ENCODE data around the gene SORBS1. TPM values are rescaled to one million over a fixed set of nuclear protein-coding genes. Genes with fewer than 3 reads are reported as not detected.

Gene SORBS1
- total and polyA plus RNA-seq, 2 donors (not counting 3 experiments of a cell fraction or from before 2014, with no cell fraction given), result 2.0 to 7.9 TPM

GRCh38 chr10:95501203-95502094 is 59.7 kb downstream of the SORBS1 start:
- Histone ChIP-seq H2AFZ (ENCODE audit: low read depth, low read length) (no peak overlapping the region), H3K9me1 (replicated peaks; ENCODE audit: control insufficient read depth, extremely low read depth, insufficient read depth, low read length) (no peaks in the 10 kb centered on the region), H3K9me3 (replicated peaks; ENCODE audit: control insufficient read depth, insufficient read depth, low read length) (no peaks in the 10 kb centered on the region), H4K20me1 (replicated peaks; ENCODE audit: control insufficient read depth, extremely low read depth, insufficient read depth, low read length) (no peaks in the 10 kb centered on the region), H3K36me3 (ENCODE audit: control insufficient read depth in 2 of 2, extremely low read depth in 1 of 2, insufficient read depth in 2 of 2, low read length in 2 of 2) (no peaks in the 10 kb centered on the region), H3K79me2 (ENCODE audit: control insufficient read depth, insufficient read depth, low read length) (no peaks in the 10 kb centered on the region), H3K4me1 (ENCODE audit: control insufficient read depth, extremely low read depth, insufficient read depth, low read length) (peaks cover 22% of the 10 kb centered on the region), H3K4me3 (replicated peaks in 1 of 3; ENCODE audit: insufficient read depth in 1 of 3, low read depth in 1 of 3, low read length in 3 of 3) (no peak overlapping the region), H3K4me2 (ENCODE audit: insufficient read depth, low read length) (no peak overlapping the region), H3K9ac (replicated peaks; ENCODE audit: extremely low read depth, insufficient read depth, low read length) (no peak overlapping the region), H3K27me3 (ENCODE audit: control insufficient read depth in 2 of 2, insufficient read depth in 2 of 2, low read length in 2 of 2) (no peaks in the 10 kb centered on the region), H3K27ac (ENCODE audit: insufficient read depth, low read depth, low read length) (no peak overlapping the region)
- FAIRE-seq (no peak), DNase-seq (ENCODE audit: low read depth, low spot score) (no peak)
- dilution Hi-C loops (cut with MboI; ENCODE audit: extremely low pct_ligation_motif_present, low sequenced_read_pairs) (no loop called here), intact Hi-C loops (cut with micrococcal nuclease) (no loop called here)
- ChIA-PET CTCF (no interaction called here), POLR2A (no interaction called here)
- TF ChIP-seq CTCF (IDR thresholded peaks at IDR 0.05; ENCODE audit: extremely low read depth in 1 of 2, insufficient read depth in 1 of 2, low read depth in 1 of 2, low read length in 2 of 2), result no peak
- TF ChIP-seq MAX (IDR thresholded peaks at IDR 0.05; ENCODE audit: insufficient read depth, insufficient read length), result no peak
- TF ChIP-seq GATA2 (IDR thresholded peaks at IDR 0.05; ENCODE audit: insufficient read depth, insufficient read length, low read depth, low read length), result no peak
- no peak for TF ChIP-seq FOS (IDR thresholded peaks at IDR 0.05; ENCODE audit: borderline replicate concordance, insufficient read depth, low read length)
- TF ChIP-seq EZH2 (IDR thresholded peaks at IDR 0.05; ENCODE audit: borderline replicate concordance, low read depth, low read length, severe bottlenecking), result no peak
- no peak for TF ChIP-seq POLR2AphosphoS5 (IDR thresholded peaks at IDR 0.05; ENCODE audit: insufficient read depth, low read depth, low read length)
- no peak for TF ChIP-seq JUN (IDR thresholded peaks at IDR 0.05; ENCODE audit: borderline replicate concordance, insufficient read depth, insufficient read length, low read depth)
- no peak for TF ChIP-seq POLR2A (IDR thresholded peaks at IDR 0.05; ENCODE audit: low read depth, low read length)
- no TSS peak for BruUV-seq (replicated peaks)

Data from endothelial cell of umbilical vein (primary cell).